Fibroblast of the aortic adventitia (primary cell): ENCODE data around the gene EYS. TPM values are rescaled to one million over a fixed set of nuclear protein-coding genes. Genes with fewer than 3 reads are reported as not detected.

Source experiments
- DNase-seq: peaks from one replicate; pipeline ENCODE4 v3.0.0-alpha.2; 2010; ENCODE audit warnings: low read depth
- H3K4me3 ChIP-seq: 2 replicates; pipeline ENCODE4 v1.5.1; 2011; ENCODE audit warnings: low read depth, mild to moderate bottlenecking, control low read depth, low read length, moderate library complexity
- CTCF ChIP-seq: IDR thresholded peaks from 2 replicates; pipeline ENCODE4 v1.5.1; 2011; ENCODE audit warnings: mild to moderate bottlenecking, low read length, control low read depth, inconsistent platforms; ENCODE audit not compliant: insufficient read depth
- total RNA-seq: library from RNA; depleted of rRNA; stranded (reverse); fragments of >200 nt; gene quantifications from 2 replicates; pipeline ENCODE4 v1.2.3, GENCODE V29; 2012; ENCODE audit warnings: low replicate concordance

EYS gene
- total RNA-seq, 1 donor = 0.09 TPM

DNA sequence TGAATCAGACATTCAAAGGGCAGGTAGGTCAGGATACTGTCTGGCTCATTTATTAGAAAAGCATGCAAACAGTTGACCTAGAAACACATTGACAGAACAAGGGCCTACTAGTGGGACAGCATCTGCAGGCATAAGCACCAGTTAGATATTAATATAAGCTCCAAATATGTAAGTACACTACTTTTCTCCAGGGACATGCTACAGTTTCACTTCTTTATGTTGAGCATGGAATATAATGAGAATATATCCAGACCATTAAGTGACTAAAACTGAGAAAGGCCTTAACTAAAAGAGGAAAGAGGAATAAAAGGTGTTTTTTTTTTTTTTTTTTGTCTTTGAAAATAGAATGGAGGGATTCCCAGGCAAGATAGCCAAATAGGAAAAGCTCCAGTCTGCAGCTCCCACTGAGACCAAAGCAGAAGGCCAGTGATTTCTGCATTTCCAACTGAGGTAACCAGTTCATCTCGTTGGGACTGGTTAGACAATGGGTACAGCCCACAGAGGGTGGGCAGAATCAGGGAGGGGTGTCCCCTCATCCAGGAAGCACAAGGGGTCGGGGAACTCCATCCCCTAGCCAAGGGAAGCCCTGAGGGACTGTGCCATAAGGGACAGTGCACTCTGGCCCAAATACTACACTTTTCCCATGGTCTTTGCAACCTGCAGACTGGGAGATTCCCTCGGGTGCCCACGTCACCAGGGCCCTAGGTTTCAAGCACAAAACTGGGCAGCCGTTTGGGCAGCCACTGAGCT lies 1819.8 kb downstream of the EYS start:
- H3K4me3 ChIP-seq = no peak overlapping the region
- TF ChIP-seq CTCF = no peak
- no peak for DNase-seq

- no peak for DNase-seq
- no peak for TF ChIP-seq CTCF
- H3K4me3 ChIP-seq = no peak overlapping the region
Measured at GRCh38 chr6:63886341-63886740, 1820.7 kb downstream of the EYS start.

DNA sequence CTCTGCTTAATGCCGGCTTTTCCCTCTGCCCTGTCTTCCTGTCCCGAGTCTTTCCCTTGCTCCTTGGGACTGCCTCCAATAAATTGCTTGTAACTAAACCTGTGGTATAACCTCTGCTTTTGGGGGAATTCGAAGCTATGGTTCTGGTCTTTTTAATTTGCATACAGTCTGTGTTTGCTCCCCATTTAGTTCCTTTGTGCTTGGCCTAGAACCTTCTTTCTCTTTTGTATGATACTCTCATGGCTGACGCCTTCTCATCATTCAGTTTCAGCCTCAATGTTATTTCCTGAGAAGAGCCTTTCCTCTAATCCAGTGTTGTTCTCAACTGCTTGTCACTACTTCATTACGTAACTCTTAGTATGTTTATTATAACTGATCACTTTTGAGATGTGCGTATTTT lies 1823.4 kb downstream of the EYS start:
- no peak for DNase-seq
- H3K4me3 ChIP-seq = no peak overlapping the region
- no peak for TF ChIP-seq CTCF

GRCh38 chr6:63882208-63882607 lies 1824.8 kb downstream of the EYS start:
- DNase-seq = no peak
- peak; percentile 50 for TF ChIP-seq CTCF
- H3K4me3 ChIP-seq = no peak overlapping the region

GRCh38 chr6:63881791-63882190 lies 1825.2 kb downstream of the EYS start:
- no peak for DNase-seq
- H3K4me3 ChIP-seq = no peak overlapping the region
- TF ChIP-seq CTCF = no peak

GRCh38 chr6:63872233-63872632 lies 1834.8 kb downstream of the EYS start:
- peak; percentile 36 for TF ChIP-seq CTCF
- DNase-seq = no peak

GRCh38 chr6:63868351-63868750 lies 1838.7 kb downstream of the EYS start:
- no peak overlapping the region for H3K4me3 ChIP-seq
- no peak for DNase-seq
- TF ChIP-seq CTCF = no peak

More at GRCh38 chr6:63872233-63872632, 1834.8 kb downstream of the EYS start:
- H3K4me3 ChIP-seq = no peak overlapping the region
